ENCODE measurements around the gene MIER2.

Gene MIER2

DNA sequence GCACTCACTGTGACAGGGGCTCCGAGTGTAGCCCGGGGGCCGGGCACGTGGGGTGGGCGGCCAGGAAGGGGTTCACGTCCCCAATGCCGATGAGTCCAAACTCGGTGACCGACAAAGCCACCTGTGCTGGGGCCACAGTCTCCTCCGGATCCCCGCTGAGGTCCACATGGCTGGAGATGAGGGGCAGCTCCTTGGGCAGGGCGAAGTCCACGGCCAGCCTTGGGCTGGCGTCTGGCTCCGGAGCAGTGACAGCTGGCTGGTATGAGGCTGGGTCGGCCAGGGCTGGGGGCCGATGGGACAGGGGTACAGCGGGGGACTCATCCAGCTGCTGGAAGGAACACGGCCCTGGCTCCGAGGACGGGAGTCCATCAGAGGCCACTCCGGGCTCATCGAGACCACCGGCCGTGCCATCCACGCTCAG, 37.5 kb downstream of the MIER2 start:
- DNase-seq (ENCODE audit: low read depth) = no peak

DNA sequence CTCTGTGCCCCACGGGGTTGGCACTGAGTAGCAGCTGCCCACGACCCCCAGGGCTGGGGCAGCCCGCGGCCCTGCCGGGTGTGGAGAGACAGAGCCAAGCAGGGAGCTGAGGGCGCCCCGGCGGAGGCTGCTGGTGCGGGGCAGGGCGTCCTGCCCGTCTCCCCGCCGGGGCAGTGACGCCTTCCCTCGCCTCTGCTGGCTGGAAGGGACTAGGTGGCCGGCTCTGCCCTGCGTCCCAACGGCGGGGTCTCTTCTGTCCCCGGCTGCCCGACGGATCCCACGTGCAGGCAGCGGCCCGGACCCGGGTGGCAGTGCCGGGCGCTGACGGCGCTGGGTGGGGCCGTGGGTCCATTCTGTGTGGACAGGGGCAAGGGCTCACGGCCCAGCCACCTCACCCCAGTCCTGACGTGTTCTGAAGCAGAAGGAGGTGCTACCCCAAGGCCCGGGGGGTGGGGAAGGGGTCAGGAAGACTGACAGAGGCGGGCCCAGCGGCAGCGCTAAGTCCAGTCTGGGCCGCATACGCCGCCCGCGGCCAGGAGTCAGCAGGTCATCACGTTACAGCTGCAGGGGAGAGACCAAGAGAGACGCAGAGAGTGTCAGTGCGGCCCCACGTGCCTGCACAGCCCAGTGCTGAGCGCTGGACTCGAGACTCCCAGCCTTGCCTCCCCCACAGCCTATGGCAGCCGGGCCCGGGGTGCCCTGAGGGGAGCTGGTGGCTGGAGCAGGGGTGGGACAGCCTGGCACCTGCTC, 38.3 kb downstream of the MIER2 start:
- no peak for DNase-seq (ENCODE audit: low read depth)

- no peak for DNase-seq (ENCODE audit: low read depth)
Observed at GRCh38 chr19:305240-306150, 39.1 kb downstream of the MIER2 start.

DNA sequence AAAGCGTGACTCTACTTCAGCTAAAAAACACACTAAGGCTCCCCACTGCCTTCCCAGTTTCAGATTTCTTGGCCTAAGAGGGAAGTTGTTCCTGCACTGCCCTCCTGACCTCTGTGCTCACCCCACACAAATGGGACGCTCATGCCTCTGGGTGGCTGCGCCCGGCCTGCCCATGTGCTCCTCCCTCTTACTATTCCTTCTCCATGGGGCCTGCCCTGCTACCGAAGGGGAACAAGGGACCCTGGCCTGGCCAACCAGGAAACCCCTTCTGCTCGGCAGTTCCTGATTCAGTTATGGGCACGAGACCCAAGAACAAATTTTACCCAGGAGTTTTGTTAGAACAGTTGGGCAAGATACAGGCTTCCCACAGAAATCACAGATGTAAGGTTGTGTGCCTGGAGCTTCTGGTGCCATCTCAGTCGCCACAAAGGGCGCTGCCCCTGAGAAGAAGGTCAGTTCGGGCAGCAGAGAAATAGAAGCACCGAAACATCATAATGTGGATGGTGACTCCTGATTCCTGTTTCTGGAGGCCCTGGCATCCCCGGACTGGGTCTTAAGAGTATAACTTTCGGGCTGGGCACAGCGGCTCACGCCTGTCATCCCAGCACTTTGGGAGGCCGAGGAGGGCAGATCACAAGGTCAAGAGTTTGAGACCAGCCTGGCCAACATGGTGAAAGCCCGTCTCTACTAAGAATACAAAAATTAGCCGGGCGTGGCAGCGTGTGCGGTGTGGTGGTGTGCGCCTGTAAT, 47.9 kb downstream of the MIER2 start:
- no peak for DNase-seq (ENCODE audit: low read depth)

DNA sequence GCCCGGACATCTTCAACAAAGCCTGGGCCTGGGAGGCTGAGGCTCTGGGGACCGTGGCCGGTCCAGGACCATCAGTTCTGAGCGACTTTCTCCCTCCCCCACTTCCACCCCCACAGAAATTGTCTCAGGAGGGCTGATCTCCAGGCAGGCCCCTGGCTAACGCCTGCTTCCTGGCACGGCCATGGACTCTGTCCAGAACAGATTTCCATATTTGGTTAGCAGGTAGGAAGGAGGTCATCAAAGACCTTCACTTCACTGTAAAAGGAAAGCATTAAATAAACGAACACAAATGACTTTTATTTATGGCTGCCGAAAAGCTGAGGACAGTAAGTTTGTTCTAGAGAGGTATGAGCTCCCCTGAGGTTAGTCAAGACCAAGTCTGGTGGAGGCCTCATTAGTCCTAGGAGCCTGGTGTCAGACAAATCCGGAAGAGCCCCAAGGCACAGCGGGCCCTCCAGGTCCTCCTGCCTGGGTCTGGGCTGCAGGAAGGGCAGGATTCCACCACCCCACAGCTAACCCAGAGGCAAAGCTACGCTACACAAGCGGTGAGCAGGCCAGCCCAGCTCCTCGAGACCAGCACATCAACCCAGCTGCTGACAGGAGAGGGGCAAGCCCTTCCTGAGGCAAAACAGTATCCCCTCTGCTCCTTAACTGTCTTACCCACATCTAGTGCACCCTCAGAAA, 48.8 kb downstream of the MIER2 start:
- DNase-seq (ENCODE audit: low read depth) = no peak

DNA sequence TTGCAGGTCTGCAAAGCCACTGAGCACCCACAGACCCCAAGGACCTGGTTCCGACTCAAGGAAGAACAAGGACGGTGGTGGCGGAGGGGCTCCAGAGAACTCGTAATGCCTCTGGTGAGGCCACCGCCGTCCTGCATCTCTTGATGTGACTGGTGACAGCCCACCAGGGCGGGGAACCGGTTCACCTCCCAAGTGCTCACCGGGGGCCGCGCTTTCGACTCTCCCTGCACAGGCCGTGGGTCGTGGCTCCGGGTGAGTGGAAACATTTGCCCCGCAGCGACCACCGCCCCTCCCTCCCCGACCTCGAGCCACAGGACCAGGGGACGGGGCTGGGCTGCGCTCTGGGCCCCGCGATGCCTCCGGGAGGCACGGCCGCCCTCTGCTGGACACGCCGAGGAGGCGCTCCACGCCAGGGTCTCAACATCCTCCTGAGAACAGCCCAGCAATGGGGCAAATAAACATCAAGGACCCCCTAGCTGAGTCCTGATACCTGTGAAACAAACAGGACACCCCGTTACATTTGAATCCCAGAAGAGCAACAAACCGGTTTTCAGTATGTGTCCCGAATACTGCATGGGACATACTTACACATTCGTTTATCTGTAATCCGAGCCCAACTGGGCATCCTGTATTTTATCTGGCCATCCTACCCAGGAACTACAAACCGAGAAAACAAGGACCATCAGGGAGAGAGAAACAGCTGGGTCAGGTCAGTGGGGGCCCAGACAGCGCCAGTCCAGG, 49.5 kb downstream of the MIER2 start:
- no peak for DNase-seq (ENCODE audit: low read depth)

DNA sequence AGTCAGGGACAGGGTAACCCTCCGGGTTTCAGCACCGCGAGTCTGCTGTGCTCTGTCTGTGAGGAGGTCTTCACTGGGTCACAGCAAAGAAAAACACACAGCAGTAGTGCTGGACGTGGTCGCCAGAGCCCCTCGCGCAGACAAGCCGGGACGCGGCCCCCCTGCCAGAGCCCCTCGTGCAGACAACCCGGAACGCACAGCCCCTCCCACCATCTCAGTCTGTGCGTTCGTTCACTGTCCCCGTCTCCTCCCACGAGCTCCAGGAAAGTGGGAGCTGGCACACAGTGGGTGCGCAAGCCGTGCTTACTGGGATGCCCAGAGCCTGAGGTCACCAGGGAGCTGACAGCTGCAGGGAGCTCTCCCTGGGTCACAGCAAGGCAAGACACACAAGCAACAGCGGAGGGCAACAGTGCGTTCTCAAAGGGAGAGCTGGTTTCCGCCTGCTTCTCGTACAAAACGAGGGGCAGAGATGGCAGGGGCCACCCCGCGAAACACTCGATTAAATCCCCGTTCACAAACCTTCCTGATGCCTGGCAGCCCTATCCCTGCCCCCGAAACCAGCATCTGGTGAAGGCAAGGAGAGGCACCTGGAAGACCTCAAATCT, 50.2 kb downstream of the MIER2 start:
- DNase-seq (ENCODE audit: low read depth) = no peak

GRCh38 chr19:293436-294110, 51.0 kb downstream of the MIER2 start:
- DNase-seq (ENCODE audit: low read depth) = no peak

GRCh38 chr19:292951-293350, 51.6 kb downstream of the MIER2 start:
- DNase-seq (ENCODE audit: low read depth) = no peak

- no peak for DNase-seq (ENCODE audit: low read depth)
Observed at GRCh38 chr19:292281-292884, 52.2 kb downstream of the MIER2 start.

DNA sequence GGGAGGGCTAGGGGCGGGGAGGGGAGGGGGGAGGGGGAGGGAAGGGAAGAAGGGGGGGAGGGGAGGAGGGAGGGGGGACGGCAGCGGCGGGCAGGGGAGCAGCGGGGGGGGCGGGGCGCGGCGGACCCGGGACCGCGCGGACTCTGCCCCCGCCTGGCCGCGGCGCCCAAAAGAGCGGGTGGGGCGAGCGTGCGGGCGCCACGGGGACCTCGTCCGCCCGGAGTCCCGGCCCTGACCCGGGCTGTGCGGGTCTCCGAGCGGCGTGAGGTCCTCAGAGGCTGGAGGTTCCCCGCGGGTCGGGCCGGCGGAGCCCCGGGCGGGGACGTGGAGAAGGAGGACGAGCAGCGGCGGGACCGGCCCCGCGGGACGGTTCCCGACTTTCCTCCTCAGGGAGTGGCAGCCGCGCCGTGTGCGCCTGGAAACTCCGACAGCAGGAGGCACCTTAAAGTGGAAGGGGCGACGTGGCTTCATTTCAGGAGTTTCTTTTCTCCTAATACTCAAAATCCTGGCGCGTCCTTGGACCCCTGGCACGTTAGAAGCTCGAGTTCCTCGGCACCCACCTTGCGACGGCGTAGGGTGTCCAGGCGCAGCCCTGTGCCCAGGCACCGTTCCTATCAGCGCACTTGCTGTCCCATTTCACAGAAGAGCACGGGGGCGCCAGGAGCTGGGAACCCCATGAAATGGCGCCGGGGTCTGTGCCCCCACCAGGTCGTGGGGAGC, 52.9 kb downstream of the MIER2 start:
- no peak for DNase-seq (ENCODE audit: low read depth)

DNA sequence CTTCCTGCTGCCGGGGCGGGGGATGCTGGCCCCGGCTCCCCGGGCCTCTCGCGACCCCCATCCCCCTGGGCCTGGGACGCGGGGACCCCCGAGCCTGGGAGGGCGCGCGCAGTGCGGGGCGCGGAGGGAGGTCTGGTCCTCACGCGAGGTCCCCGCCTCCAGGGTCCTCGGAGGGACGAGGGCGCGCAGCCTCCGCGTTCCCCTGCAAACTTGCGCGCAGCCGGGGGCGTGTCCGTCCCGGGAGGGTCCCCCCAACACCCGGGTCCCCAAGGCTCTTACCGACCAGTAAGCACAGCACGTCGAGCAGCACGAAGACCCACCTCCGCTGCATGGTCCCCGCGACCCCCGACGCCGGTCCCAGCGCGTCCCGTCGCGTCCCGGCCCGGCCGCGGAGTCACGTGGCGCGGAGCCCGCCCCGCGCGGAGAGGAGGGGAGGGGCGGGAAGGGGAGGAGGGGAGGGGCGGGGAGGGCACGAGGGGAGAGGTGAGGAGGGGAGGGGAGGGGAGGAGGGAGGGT, 53.5 kb downstream of the MIER2 start, which contains the start of gene PLPP2:
Gene PLPP2 (minus strand): TSS at position 398 of the 516 bp plus-strand sequence. CDS start 67 bp downstream, at position 331.
- DNase-seq (ENCODE audit: low read depth) = no peak

DNA sequence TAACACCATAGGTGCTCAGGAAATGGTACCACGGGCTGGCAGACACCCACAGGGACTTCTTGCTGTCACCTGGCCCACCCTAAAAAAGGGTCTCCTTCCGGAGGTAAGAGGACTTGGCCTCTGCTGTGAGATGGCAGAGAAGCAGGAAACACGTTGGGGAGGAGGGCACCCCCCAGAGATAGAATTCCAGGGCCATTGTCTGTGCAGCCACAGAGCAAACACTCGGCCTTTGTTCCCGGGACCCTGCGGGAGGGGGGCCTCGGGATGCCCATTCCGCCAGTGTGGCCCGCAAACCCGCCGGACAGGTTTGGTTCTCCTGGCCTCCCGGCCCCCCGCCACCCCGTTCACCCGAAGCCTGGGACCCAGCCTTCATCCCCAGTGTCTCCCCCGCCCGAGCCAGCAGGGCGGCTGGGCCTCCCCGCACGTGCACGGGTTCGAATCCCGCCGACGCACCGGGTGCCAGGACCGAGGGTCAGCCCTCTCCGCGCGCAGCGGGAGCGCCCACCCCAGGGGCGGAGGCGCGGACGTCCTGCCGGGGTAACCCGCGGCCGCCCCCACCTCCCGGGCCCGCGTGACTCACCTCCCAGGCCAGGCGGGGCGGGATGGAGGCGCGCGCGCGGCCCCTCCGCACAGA, 54.1 kb downstream of the MIER2 start:
- DNase-seq (ENCODE audit: low read depth) = no peak

GRCh38 chr19:289651-290371, 54.8 kb downstream of the MIER2 start:
- no peak for DNase-seq (ENCODE audit: low read depth)

DNA sequence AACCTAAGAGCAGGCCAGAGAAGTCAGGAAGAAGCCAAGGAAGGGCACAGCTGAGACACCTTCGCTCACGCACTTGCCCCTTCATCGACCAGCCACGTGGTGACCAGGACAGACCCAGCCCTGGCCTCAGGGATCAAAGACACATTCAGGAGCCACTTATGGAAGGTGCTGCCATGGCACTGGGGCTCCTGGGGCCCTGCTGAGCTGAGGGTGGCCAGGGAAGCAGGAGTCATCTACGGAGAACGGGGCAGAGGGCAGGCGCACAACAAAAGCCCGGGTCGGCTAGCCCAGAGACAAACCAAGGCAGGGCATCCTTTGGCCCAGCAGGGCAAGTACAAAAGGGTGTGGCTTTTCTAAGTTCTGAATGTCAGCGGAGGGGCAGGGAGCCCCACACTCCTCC, 55.7 kb downstream of the MIER2 start:
- no peak for DNase-seq (ENCODE audit: low read depth)

DNA sequence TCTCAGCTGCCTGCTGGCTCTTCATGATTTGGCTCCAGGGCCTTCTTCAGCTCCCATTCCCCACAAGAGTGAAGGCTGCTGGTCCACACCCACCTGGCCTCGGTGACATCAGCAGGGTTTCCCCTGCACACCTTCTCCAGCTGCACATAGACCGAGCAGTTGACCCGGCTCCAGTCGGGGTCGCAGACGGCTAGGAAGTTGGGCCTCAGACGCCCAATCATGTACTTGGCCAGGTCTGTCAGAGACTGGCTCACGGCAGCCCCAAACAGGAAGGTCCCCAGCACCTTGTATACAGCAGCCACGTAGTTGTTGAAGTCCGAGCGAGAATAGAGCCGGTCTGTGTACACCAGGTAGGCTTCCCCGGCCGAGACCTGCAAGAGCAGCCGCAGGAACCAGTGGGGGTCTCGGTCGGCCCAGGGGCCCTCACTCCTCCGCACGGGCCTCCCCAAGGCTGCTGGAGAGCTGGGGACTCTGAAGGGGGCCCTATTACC, 57.2 kb downstream of the MIER2 start:
- DNase-seq (ENCODE audit: low read depth) = no peak

DNA sequence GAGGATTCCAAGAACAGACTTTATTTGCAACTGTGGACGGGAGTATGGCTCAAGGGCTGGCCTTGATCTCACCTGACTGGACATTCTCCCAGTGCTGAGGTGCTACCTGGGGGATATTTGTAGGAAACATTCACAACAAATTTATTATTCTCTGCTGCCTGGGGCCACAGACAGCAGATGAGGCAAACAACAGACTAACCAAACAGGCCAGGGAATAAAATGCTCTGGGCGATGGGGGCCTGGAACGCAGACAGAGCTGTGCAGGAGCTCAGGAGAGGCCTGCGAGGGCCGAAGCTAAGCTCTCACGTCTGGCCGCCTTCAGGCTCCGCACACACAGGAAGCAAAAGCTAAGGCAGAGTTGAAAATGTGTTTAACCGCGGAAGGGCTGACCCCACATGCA, 61.2 kb downstream of the MIER2 start:
- no peak for DNase-seq (ENCODE audit: low read depth)
